ENCODE measurements around the gene CD47.

Gene CD47

GRCh38 chr3:108102420-108103039 is 11.7 kb upstream of the CD47 start:
- Histone ChIP-seq H3K4me1 (ENCODE audit: insufficient read depth, low read length, poor library complexity, severe bottlenecking) (peaks cover 32% of the 10 kb centered on the region), H3K4me2 (ENCODE audit: low read depth, low read length, poor library complexity, severe bottlenecking) (no peak overlapping the region), H3K9me3 (ENCODE audit: insufficient read depth, low read depth, low read length) (no peaks in the 10 kb centered on the region), H3K27me3 (ENCODE audit: insufficient read depth, low read length, poor library complexity, severe bottlenecking) (no peaks in the 10 kb centered on the region), H3F3A (ENCODE audit: low read depth) (no peaks in the 10 kb centered on the region), H3K4me3 (ENCODE audit: low read length, poor library complexity, severe bottlenecking) (no peak overlapping the region), H3K9me2 (replicated peaks; ENCODE audit: low read depth, low read length) (no peaks in the 10 kb centered on the region), H4K20me1 (ENCODE audit: insufficient read depth, low read length, poor library complexity, severe bottlenecking) (no peaks in the 10 kb centered on the region), H2AFZ (ENCODE audit: low read length) (no peak overlapping the region), H3K79me2 (ENCODE audit: insufficient read depth, low read length) (no peaks in the 10 kb centered on the region), H3K36me3 (ENCODE audit: insufficient read depth, low read length) (no peaks in the 10 kb centered on the region), H3K9ac (ENCODE audit: low read depth, low read length, poor library complexity, severe bottlenecking) (no peak overlapping the region)
- TF ChIP-seq CTCF (conservative IDR thresholded peaks at IDR 0.05; ENCODE audit: low read length), result no peak
- no peak for TF ChIP-seq EZH2phosphoT487 (IDR thresholded peaks at IDR 0.05; ENCODE audit: borderline replicate concordance)

GRCh38 chr3:108100906-108101660 is 10.3 kb upstream of the CD47 start:
- no peak overlapping the region for H3K4me3 ChIP-seq (ENCODE audit: low read length, poor library complexity, severe bottlenecking)
- peak overlapping the region; percentile 29 for H3K9ac ChIP-seq (ENCODE audit: low read depth, low read length, poor library complexity, severe bottlenecking)
- H3K9me3 ChIP-seq (ENCODE audit: insufficient read depth, low read depth, low read length), result no peaks in the 10 kb centered on the region
- TF ChIP-seq CTCF (conservative IDR thresholded peaks at IDR 0.05; ENCODE audit: low read length), result no peak
- no peak for TF ChIP-seq EZH2phosphoT487 (IDR thresholded peaks at IDR 0.05; ENCODE audit: borderline replicate concordance)
- no peaks in the 10 kb centered on the region for H3K27me3 ChIP-seq (ENCODE audit: insufficient read depth, low read length, poor library complexity, severe bottlenecking)
- peaks cover 42% of the 10 kb centered on the region for H3K4me1 ChIP-seq (ENCODE audit: insufficient read depth, low read length, poor library complexity, severe bottlenecking)
- H4K20me1 ChIP-seq (ENCODE audit: insufficient read depth, low read length, poor library complexity, severe bottlenecking), result no peaks in the 10 kb centered on the region
- H3F3A ChIP-seq (ENCODE audit: low read depth), result no peaks in the 10 kb centered on the region
- H3K36me3 ChIP-seq (ENCODE audit: insufficient read depth, low read length), result no peaks in the 10 kb centered on the region
- peak overlapping the region; percentile 46 for H3K4me2 ChIP-seq (ENCODE audit: low read depth, low read length, poor library complexity, severe bottlenecking)
- no peak overlapping the region for H2AFZ ChIP-seq (ENCODE audit: low read length)
- no peaks in the 10 kb centered on the region for H3K79me2 ChIP-seq (ENCODE audit: insufficient read depth, low read length)
- no peaks in the 10 kb centered on the region for H3K9me2 ChIP-seq (replicated peaks; ENCODE audit: low read depth, low read length)

GRCh38 chr3:108099679-108100428 is 9.0 kb upstream of the CD47 start:
- Histone ChIP-seq H4K20me1 (ENCODE audit: insufficient read depth, low read length, poor library complexity, severe bottlenecking) (no peaks in the 10 kb centered on the region), H3K9me2 (replicated peaks; ENCODE audit: low read depth, low read length) (no peaks in the 10 kb centered on the region), H3K9ac (ENCODE audit: low read depth, low read length, poor library complexity, severe bottlenecking) (peak overlapping the region; percentile 29), H3K4me3 (ENCODE audit: low read length, poor library complexity, severe bottlenecking) (peak overlapping the region; percentile 10), H3K79me2 (ENCODE audit: insufficient read depth, low read length) (no peaks in the 10 kb centered on the region), H3K4me1 (ENCODE audit: insufficient read depth, low read length, poor library complexity, severe bottlenecking) (peaks cover 37% of the 10 kb centered on the region), H3K27me3 (ENCODE audit: insufficient read depth, low read length, poor library complexity, severe bottlenecking) (no peaks in the 10 kb centered on the region), H3K36me3 (ENCODE audit: insufficient read depth, low read length) (no peaks in the 10 kb centered on the region), H3K9me3 (ENCODE audit: insufficient read depth, low read depth, low read length) (no peaks in the 10 kb centered on the region), H3F3A (ENCODE audit: low read depth) (no peaks in the 10 kb centered on the region), H3K4me2 (ENCODE audit: low read depth, low read length, poor library complexity, severe bottlenecking) (peak overlapping the region; percentile 46), H2AFZ (ENCODE audit: low read length) (0 out of 2 replicates have a peak overlapping the region, but pooled peaks have one; percentile 7)
- no peak for TF ChIP-seq EZH2phosphoT487 (IDR thresholded peaks at IDR 0.05; ENCODE audit: borderline replicate concordance)
- no peak for TF ChIP-seq CTCF (conservative IDR thresholded peaks at IDR 0.05; ENCODE audit: low read length)

Data from Loucy (cell line).